MM.1S (cell line): ENCODE results near the gene ADCY4.

Source experiments
- DNase-seq: peaks from one replicate; pipeline ENCODE4 v3.0.0-alpha.2; 2015
- H2AFZ ChIP-seq: fragments of 300-600 bp; sonication (generic); 2 replicates; pipeline ENCODE4 v1.6.0; 2016; ENCODE audit warnings: antibody characterized with exemption, low read length
- H3F3A ChIP-seq: fragments of 300-600 bp; sonication (generic); 2 replicates; pipeline ENCODE4 v1.6.1; 2016; ENCODE audit warnings: mild to moderate bottlenecking, antibody characterized with exemption, low read length, moderate library complexity, mixed read lengths; ENCODE audit not compliant: insufficient read depth
- H3K27ac ChIP-seq: fragments of 300-600 bp; sonication (generic); 2 replicates; pipeline ENCODE4 v1.5.1; 2016; ENCODE audit warnings: mild to moderate bottlenecking, low read length
- H3K27me3 ChIP-seq: fragments of 300-600 bp; sonication (generic); replicated peaks from 2 replicates; pipeline ENCODE4 v1.6.0; 2016; ENCODE audit warnings: low read length; ENCODE audit not compliant: insufficient read depth
- H3K36me3 ChIP-seq: fragments of 300-600 bp; sonication (generic); replicated peaks from 2 replicates; pipeline ENCODE4 v1.6.1; 2016; ENCODE audit warnings: mild to moderate bottlenecking, low read length, mixed read lengths; ENCODE audit not compliant: insufficient read depth
- H3K4me1 ChIP-seq: fragments of 300-600 bp; sonication (generic); 2 replicates; pipeline ENCODE4 v1.6.1; 2016; ENCODE audit warnings: low read length, mixed read lengths
- H3K4me2 ChIP-seq: fragments of 300-600 bp; sonication (generic); 2 replicates; pipeline ENCODE4 v1.6.0; 2016; ENCODE audit warnings: low read depth, low read length
- H3K4me3 ChIP-seq: fragments of 300-600 bp; sonication (generic); 2 replicates; pipeline ENCODE4 v1.5.1; 2016; ENCODE audit warnings: low read length, mixed read lengths
- H3K79me2 ChIP-seq: fragments of 300-600 bp; sonication (generic); 2 replicates; pipeline ENCODE4 v1.6.1; 2016; ENCODE audit warnings: mixed run types, low read length, mixed read lengths
- H3K9ac ChIP-seq: fragments of 300-600 bp; sonication (generic); 2 replicates; pipeline ENCODE4 v1.6.1; 2016; ENCODE audit warnings: low read length, mixed read lengths
- H3K9me2 ChIP-seq: fragments of 300-600 bp; sonication (generic); replicated peaks from 2 replicates; pipeline ENCODE4 v1.6.1; 2016; ENCODE audit warnings: mild to moderate bottlenecking, low read length, mixed read lengths; ENCODE audit not compliant: insufficient read depth
- H3K9me3 ChIP-seq: fragments of 300-600 bp; sonication (generic); replicated peaks from 2 replicates; pipeline ENCODE4 v1.6.1; 2016; ENCODE audit warnings: mild to moderate bottlenecking, low read length, mixed read lengths; ENCODE audit not compliant: insufficient read depth
- H4K20me1 ChIP-seq: fragments of 300-600 bp; sonication (generic); 2 replicates; pipeline ENCODE4 v1.6.1; 2016; ENCODE audit warnings: mild to moderate bottlenecking, low read length, moderate library complexity, mixed read lengths; ENCODE audit not compliant: insufficient read depth
- EZH2 ChIP-seq: fragments of 300-600 bp; sonication (generic); optimal IDR thresholded peaks from 2 replicates; pipeline ENCODE3; 2017; ENCODE audit warnings: low read depth, mild to moderate bottlenecking, antibody characterized with exemption, low read length, mixed read lengths
- EZH2phosphoT487 ChIP-seq: fragments of 300-600 bp; sonication (generic); IDR thresholded peaks from 2 replicates; pipeline ENCODE4 v1.6.1; 2018; ENCODE audit warnings: antibody characterized with exemption, low read length
- TF ChIP-seq, protein P1 (sequence below): fragments of 300-600 bp; sonication (generic); IDR thresholded peaks from 2 replicates; pipeline ENCODE4 v1.5.1; 2016; ENCODE audit warnings: antibody characterized with exemption, low read length, mixed read lengths

ADCY4 gene

DNA sequence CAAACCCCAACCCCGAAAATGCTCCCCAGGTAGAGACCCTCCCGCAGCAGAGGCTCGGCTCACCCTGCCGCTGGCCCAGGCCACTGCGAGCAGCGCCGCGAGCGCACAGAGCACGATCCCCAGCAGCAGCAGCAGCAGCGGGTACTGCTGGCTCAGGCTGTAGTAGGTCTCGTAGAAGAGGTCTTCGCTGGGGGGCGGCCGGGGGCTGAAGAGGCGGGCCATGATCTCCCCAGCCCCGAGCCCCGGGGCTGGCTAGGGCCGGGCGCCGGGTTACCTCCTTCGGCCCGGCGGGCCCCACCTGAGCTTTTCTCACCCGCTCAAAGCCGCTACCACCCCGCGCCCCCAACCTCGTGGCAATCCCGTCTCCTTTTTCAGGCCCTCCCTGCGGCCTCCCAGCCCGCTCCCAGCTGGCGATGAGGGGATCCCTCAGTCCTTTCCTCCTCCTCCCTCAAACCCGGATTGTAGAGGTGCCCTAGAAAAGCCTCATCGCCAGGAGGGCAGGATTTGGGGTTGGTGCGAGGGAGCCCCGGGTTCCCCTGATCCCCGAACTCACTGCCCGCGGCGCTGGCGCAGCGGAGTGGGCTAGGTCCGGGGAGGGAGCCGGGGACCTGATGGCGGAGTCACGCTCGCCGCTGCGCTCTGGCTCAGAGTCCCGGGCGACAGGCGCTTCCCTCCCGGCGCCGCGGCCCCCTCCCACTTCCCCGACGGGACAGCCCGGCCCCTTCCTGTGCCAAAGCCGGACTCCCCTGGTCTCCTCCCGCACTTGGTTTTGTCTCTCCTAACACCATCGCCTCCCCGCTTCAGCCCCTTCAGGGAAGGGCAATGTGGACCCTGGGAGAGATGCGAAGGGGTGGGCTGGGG, at the start of gene ADCY4:
Gene ADCY4, minus strand, starts transcription at position 641 of the 861 bp plus-strand sequence. Its CDS starts 419 bp downstream, at position 222.
- 0 out of 2 replicates have a peak, but pooled peaks cover 3% of the 10 kb centered on the region for H3K4me1 ChIP-seq
- peak within 1 kb of the TSS; percentile 51; the same call in 1 of the 2 replicates for H2AFZ ChIP-seq
- H3K9me3 ChIP-seq: no peaks in the 10 kb centered on the region
- no peaks in the 10 kb centered on the region for H3K79me2 ChIP-seq
- peak within 1 kb of the TSS; percentile 96 for H3K4me2 ChIP-seq
- no peak for DNase-seq
- TF ChIP-seq EZH2phosphoT487: no peak
- TF ChIP-seq EZH2: no peak
- TF ChIP-seq, protein P1, sequence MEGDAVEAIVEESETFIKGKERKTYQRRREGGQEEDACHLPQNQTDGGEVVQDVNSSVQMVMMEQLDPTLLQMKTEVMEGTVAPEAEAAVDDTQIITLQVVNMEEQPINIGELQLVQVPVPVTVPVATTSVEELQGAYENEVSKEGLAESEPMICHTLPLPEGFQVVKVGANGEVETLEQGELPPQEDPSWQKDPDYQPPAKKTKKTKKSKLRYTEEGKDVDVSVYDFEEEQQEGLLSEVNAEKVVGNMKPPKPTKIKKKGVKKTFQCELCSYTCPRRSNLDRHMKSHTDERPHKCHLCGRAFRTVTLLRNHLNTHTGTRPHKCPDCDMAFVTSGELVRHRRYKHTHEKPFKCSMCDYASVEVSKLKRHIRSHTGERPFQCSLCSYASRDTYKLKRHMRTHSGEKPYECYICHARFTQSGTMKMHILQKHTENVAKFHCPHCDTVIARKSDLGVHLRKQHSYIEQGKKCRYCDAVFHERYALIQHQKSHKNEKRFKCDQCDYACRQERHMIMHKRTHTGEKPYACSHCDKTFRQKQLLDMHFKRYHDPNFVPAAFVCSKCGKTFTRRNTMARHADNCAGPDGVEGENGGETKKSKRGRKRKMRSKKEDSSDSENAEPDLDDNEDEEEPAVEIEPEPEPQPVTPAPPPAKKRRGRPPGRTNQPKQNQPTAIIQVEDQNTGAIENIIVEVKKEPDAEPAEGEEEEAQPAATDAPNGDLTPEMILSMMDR: no peak
- no peaks in the 10 kb centered on the region for H3K36me3 ChIP-seq
- H3K27me3 ChIP-seq: no peaks in the 10 kb centered on the region
- H3K4me3 ChIP-seq: peak within 1 kb of the TSS; percentile 58; the same call in 1 of the 2 replicates
- H3K27ac ChIP-seq: no peak within 1 kb of the TSS
- H3K9ac ChIP-seq: no peak within 1 kb of the TSS
- no peaks in the 10 kb centered on the region for H4K20me1 ChIP-seq
- H3K9me2 ChIP-seq: no peaks in the 10 kb centered on the region
- no peaks in the 10 kb centered on the region for H3F3A ChIP-seq

DNA sequence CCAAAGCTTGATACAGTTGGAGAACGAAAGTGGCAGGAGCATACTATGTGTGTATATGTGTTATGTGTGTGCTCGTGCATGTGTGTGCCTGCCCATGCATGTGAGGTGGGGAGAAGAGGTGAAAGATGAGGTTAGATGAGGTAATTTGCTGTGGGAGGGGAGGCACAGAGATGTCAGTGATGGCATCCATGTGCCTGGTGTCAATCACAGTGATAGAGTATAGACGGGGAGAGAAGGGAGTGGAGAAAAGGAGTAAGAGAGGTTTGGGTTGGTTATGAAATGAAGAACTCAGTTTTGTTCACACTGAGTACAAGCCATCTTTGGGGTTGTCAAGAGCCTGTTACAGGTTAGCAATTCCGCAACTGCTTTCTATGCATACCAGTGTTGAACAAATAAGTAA, 49.3 kb upstream of the ADCY4 start:
- H3K9me3 ChIP-seq: no peaks in the 10 kb centered on the region
- H3K79me2 ChIP-seq: no peaks in the 10 kb centered on the region
- H4K20me1 ChIP-seq: no peaks in the 10 kb centered on the region
- H3K27me3 ChIP-seq: no peaks in the 10 kb centered on the region
- no peak overlapping the region for H3K27ac ChIP-seq
- no peak overlapping the region for H3K9ac ChIP-seq
- TF ChIP-seq, protein P1: no peak
- no peak for TF ChIP-seq EZH2
- no peak for TF ChIP-seq EZH2phosphoT487
- no peak overlapping the region for H3K4me3 ChIP-seq
- no peaks in the 10 kb centered on the region for H3K4me1 ChIP-seq
- DNase-seq: no peak
- no peak overlapping the region for H2AFZ ChIP-seq
- no peaks in the 10 kb centered on the region for H3F3A ChIP-seq
- no peaks in the 10 kb centered on the region for H3K36me3 ChIP-seq
- H3K4me2 ChIP-seq: no peak overlapping the region
- no peaks in the 10 kb centered on the region for H3K9me2 ChIP-seq

DNA sequence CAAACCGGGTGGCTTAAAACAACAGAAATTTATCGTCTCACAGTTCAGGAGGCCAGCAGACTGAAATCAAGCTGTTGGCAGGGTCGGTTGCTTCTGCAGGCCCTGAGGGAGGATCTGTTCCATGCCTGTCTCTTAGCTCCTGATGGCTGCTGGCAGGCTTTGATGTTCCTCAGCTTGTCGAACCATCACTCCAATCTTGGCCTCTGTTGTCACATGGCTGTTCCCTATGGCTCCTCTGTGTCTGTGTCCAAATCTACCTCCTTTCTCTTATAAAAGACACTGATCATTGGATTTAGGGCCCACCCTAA, 47.1 kb upstream of the ADCY4 start:
- Histone ChIP-seq H3K36me3 (no peaks in the 10 kb centered on the region), H3K9ac (no peak overlapping the region), H3K27me3 (no peaks in the 10 kb centered on the region), H2AFZ (no peak overlapping the region), H3K9me2 (no peaks in the 10 kb centered on the region), H3K4me3 (no peak overlapping the region), H3F3A (no peaks in the 10 kb centered on the region), H4K20me1 (no peaks in the 10 kb centered on the region), H3K27ac (no peak overlapping the region), H3K4me2 (no peak overlapping the region), H3K79me2 (no peaks in the 10 kb centered on the region), H3K9me3 (no peaks in the 10 kb centered on the region), H3K4me1 (no peaks in the 10 kb centered on the region)
- DNase-seq: no peak
- TF ChIP-seq EZH2phosphoT487: no peak
- no peak for TF ChIP-seq EZH2
- TF ChIP-seq, protein P1: no peak
